IMR-90 (cell line): Measurements from ENCODE around the gene LGI4. TPM values are rescaled to one million over a fixed set of nuclear protein-coding genes. Genes with fewer than 3 reads are reported as not detected.

Experiments used
- ATAC-seq: fragments of 200-7000 bp; cut with Tn5 transposase; 2 replicates; pipeline ENCODE4 v1.9.1; 2020; ENCODE audit warnings: low read depth, mild to moderate bottlenecking, moderate library complexity
- BruUV-seq: library from RNA; stranded (reverse); fragments of 400-500 nt; replicated peaks from 2 replicates; lab custom pipeline; 2021; lab: Mats Ljungman, UMichigan
- CTCF ChIA-PET: fragments of 300-600 bp; formaldehyde crosslinking; extraction: SDS; loops from one replicate; lab custom pipeline; 2021; ENCODE audit warnings: antibody characterized with exemption; lab: Yijun Ruan, JAX
- POLR2A ChIA-PET: fragments of 300-600 bp; sonication (Branson Sonifier 250); formaldehyde crosslinking; loops from one replicate; lab custom pipeline; 2022; ENCODE audit warnings: antibody characterized with exemption; ENCODE audit not compliant: unreplicated experiment; lab: Charles Lee
- DNase-seq: peaks from one replicate; pipeline ENCODE4 v3.0.0; 2013
- H2AFZ ChIP-seq: replicated peaks from 2 replicates; pipeline ENCODE3; 2013; ENCODE audit warnings: low read length, mild to moderate bottlenecking; ENCODE audit not compliant: poor library complexity
- H2AK5ac ChIP-seq: 2 replicates; pipeline ENCODE4 v1.6.1; 2013; ENCODE audit warnings: low read depth, low read length, inconsistent platforms
- H2AK9ac ChIP-seq: replicated peaks from 2 replicates; pipeline ENCODE3; 2013; ENCODE audit warnings: mild to moderate bottlenecking, low read depth, low read length, moderate library complexity; ENCODE audit not compliant: poor library complexity
- H2BK120ac ChIP-seq: 2 replicates; pipeline ENCODE4 v1.6.1; 2013; ENCODE audit warnings: low read depth, low read length, inconsistent platforms
- H2BK15ac ChIP-seq: 3 replicates; pipeline ENCODE4 v1.6.1; 2013; ENCODE audit warnings: low read depth, low read length, inconsistent platforms
- H2BK20ac ChIP-seq: 2 replicates; pipeline ENCODE4 v1.6.1; 2013; ENCODE audit warnings: low read depth, mild to moderate bottlenecking, inconsistent platforms, low read length, moderate library complexity
- H2BK5ac ChIP-seq: 2 replicates; pipeline ENCODE4 v1.6.1; 2013; ENCODE audit warnings: mild to moderate bottlenecking, low read depth, low read length, inconsistent platforms; ENCODE audit not compliant: poor library complexity, severe bottlenecking
- H3K14ac ChIP-seq: replicated peaks from 2 replicates; pipeline ENCODE4 v1.6.1; 2013; ENCODE audit warnings: low read depth, low read length, inconsistent platforms
- H3K18ac ChIP-seq: 2 replicates; pipeline ENCODE4 v1.6.1; 2013; ENCODE audit warnings: low read depth, low read length, control low read depth
- H3K23ac ChIP-seq: 2 replicates; pipeline ENCODE4 v1.6.1; 2013; ENCODE audit warnings: low read depth, low read length, inconsistent platforms
- H3K27ac ChIP-seq: 2 replicates; pipeline ENCODE4 v1.5.1; 2013; ENCODE audit warnings: mild to moderate bottlenecking, control low read depth, low read length; ENCODE audit not compliant: insufficient read depth
- H3K27me3 ChIP-seq: 2 replicates; pipeline ENCODE4 v1.6.1; 2013; ENCODE audit warnings: low read length; ENCODE audit not compliant: control insufficient read depth, insufficient read depth
- H3K36me3 ChIP-seq: 2 replicates; pipeline ENCODE4 v1.6.1; 2013; ENCODE audit warnings: low read length, mixed read lengths; ENCODE audit not compliant: control insufficient read depth, insufficient read depth
- H3K4ac ChIP-seq: 2 replicates; pipeline ENCODE4 v1.6.1; 2013; ENCODE audit warnings: low read depth, low read length, inconsistent platforms
- H3K4me1 ChIP-seq: 2 replicates; pipeline ENCODE4 v1.6.1; 2013; ENCODE audit warnings: low read length, mixed read lengths; ENCODE audit not compliant: control insufficient read depth, insufficient read depth
- H3K4me2 ChIP-seq: 2 replicates; pipeline ENCODE4 v1.6.1; 2013; ENCODE audit warnings: low read depth, mild to moderate bottlenecking, control low read depth, low read length, moderate library complexity
- H3K4me3 ChIP-seq: 2 replicates; pipeline ENCODE4 v1.5.1; 2013; ENCODE audit warnings: low read depth, mild to moderate bottlenecking, control low read depth, low read length, moderate library complexity; ENCODE audit not compliant: insufficient read depth
- H3K56ac ChIP-seq: 2 replicates; pipeline ENCODE4 v1.6.1; 2013; ENCODE audit warnings: low read length, inconsistent platforms; ENCODE audit not compliant: insufficient read depth; ENCODE audit errors: extremely low read depth
- H3K79me1 ChIP-seq, 2 experiments: 2 replicates each; pipeline ENCODE4 v1.6.1; 2013; ENCODE audit warnings: low read length in 2 of 2, inconsistent platforms in 1 of 2, low read depth in 1 of 2
- H3K9ac ChIP-seq: 2 replicates; pipeline ENCODE4 v1.6.1; 2013; ENCODE audit warnings: low read depth, low read length, control low read depth
- H3K9me1 ChIP-seq: 2 replicates; pipeline ENCODE4 v1.6.1; 2013; ENCODE audit warnings: low read length, inconsistent platforms; ENCODE audit not compliant: insufficient read depth
- H3K9me3 ChIP-seq: 2 replicates; pipeline ENCODE4 v1.6.1; 2013; ENCODE audit warnings: low read length; ENCODE audit not compliant: control insufficient read depth, insufficient read depth
- H4K20me1 ChIP-seq: 2 replicates; pipeline ENCODE4 v1.6.1; 2013; ENCODE audit warnings: low read length, inconsistent platforms; ENCODE audit not compliant: insufficient read depth
- H4K5ac ChIP-seq: 2 replicates; pipeline ENCODE4 v1.6.1; 2013; ENCODE audit warnings: mild to moderate bottlenecking, low read depth, low read length, control low read depth
- H4K8ac ChIP-seq, 2 experiments: 2 replicates each; pipeline ENCODE4 v1.6.1; 2013; ENCODE audit warnings: low read depth in 2 of 2, low read length in 2 of 2, control low read depth in 1 of 2, inconsistent platforms in 1 of 2
- H4K91ac ChIP-seq: 2 replicates; pipeline ENCODE4 v1.6.1; 2013; ENCODE audit warnings: low read depth, low read length, inconsistent platforms; ENCODE audit not compliant: insufficient read depth
- CHD1 ChIP-seq: IDR thresholded peaks from 2 replicates; pipeline ENCODE4 v1.6.1; 2012; ENCODE audit warnings: low read depth, low read length, improper control_type of control experiment
- MAFK ChIP-seq: IDR thresholded peaks from 2 replicates; pipeline ENCODE4 v1.6.1; 2012; ENCODE audit warnings: low read depth, low read length, improper control_type of control experiment
- MXI1 ChIP-seq: IDR thresholded peaks from 2 replicates; pipeline ENCODE4 v1.6.1; 2012; ENCODE audit warnings: low read depth, mild to moderate bottlenecking, low read length, moderate library complexity, borderline replicate concordance
- RFX5 ChIP-seq: IDR thresholded peaks from 2 replicates; pipeline ENCODE4 v1.8.0; 2012; ENCODE audit warnings: low read depth, mild to moderate bottlenecking, low read length, moderate library complexity
- WGBS, 2 experiments: methylation state at CpG; one replicate each; pipeline versions ENCODE4 v1.1.5 to v1.1.7; 2013; ENCODE audit warnings: missing lambda C conversion rate in 2 of 2; ENCODE audit not compliant: insufficient read length in 1 of 2; ENCODE audit errors: extremely low coverage in 2 of 2; 5-methylcytosine and 5-hydroxymethylcytosine counted together
- dilution Hi-C: fragments of 300-500 bp; cut with HindIII; formaldehyde crosslinking; loops from one replicate; pipeline ENCODE4 v1.14.3; 2018; ENCODE audit warnings: low sequenced_read_pairs; ENCODE audit not compliant: unreplicated experiment
- in situ Hi-C: fragments of 300-500 bp; cut with MboI; formaldehyde crosslinking; loops from 3 replicates; pipeline ENCODE4 v1.14.3; 2019; ENCODE audit warnings: low sequenced_read_pairs, inconsistent platforms, mixed read lengths
- intact Hi-C: fragments of 100-400 bp; cut with micrococcal nuclease; formaldehyde crosslinking; loops from 2 replicates; pipeline ENCODE4 v1.10.0; 2022
- polyA plus RNA-seq, 3 experiments: library from polyadenylated mRNA; depleted of rRNA; stranded (reverse); fragments of >200 nt; gene quantifications; 2 replicates each; pipeline ENCODE4 v1.2.3, GENCODE V29; 2012; ENCODE audit warnings: low replicate concordance in 1 of 3
- total RNA-seq: library from RNA; depleted of rRNA; stranded (reverse); fragments of >200 nt; gene quantifications from 2 replicates; pipeline ENCODE4 v1.2.3, GENCODE V29; 2012
- TF ChIP-seq, protein P1 (sequence below): fragments of 150-350 bp; IDR thresholded peaks from 2 replicates; pipeline ENCODE4 v1.6.1; 2016; ENCODE audit warnings: low read depth, mild to moderate bottlenecking, low read length, moderate library complexity, borderline replicate concordance

LGI4 gene
- total and polyA plus RNA-seq, 2 of the 4 experiments (the other 2 are of a cell fraction) = 0.10 TPM; not detected in 1

DNA sequence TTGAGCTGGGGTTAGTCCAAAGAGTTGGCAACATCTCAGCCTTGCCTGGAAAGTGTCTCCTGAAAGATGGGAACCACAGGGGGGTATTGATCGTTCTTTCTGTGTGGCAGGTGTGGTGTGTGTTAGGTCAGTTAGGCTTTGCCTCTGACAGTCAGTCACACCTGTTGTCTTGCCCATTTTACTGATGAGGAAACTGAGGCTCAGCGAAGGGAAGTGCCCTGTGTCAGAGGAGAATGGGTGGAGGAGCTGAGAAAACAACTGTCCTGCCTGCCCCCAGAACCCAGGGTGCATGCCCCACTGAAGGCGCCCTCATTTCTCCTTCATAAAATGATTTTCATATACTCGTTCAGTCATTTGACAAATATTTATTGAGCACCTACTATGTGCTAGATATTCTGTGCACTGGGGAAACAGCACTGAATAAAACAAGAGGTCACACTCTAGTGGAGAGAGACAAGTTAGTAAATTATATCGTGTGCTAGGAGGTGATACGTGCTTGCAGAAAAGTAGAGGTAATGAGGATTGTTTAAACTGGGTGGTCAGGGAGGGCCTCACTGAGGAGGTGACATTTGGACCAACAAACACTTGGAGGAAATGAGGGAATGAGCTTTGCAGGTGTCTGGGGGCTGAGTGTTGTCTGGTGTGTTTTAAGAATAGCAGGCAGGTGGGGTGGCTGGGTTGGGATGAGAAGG is 21.3 kb upstream of the LGI4 start:
- H4K5ac ChIP-seq = no peak overlapping the region
- H2BK120ac ChIP-seq = no peak overlapping the region
- no peak overlapping the region for H3K18ac ChIP-seq
- dilution Hi-C loops = no loop called here
- no peak overlapping the region for H2AFZ ChIP-seq
- no peak overlapping the region for H3K27ac ChIP-seq
- no peak overlapping the region; a peak in 1 of 4 replicates for H4K8ac ChIP-seq
- 100% methylated on average over 3 of the region's 6 CpGs; no CpG with 5 or more reads in 1 of the 2 experiments for WGBS, 2 experiments
- no peak overlapping the region for H2BK5ac ChIP-seq
- H3K4me3 ChIP-seq = no peak overlapping the region
- intact Hi-C loops = no loop called here
- no peak overlapping the region for H4K91ac ChIP-seq
- H3K23ac ChIP-seq = peak overlapping the region; percentile 77; the same call in 1 of the 2 replicates
- no peaks in the 10 kb centered on the region for H3K9me3 ChIP-seq
- H4K20me1 ChIP-seq = 0 out of 2 replicates have a peak, but pooled peaks cover 2% of the 10 kb centered on the region
- H3K9me1 ChIP-seq = peaks cover 10% of the 10 kb centered on the region; the same call in 1 of the 2 replicates
- no peak overlapping the region; the same call in 1 of the 2 replicates for H3K4me2 ChIP-seq
- peak overlapping the region; percentile 99 for H2AK9ac ChIP-seq
- peaks cover 8 to 42% of the 10 kb centered on the region in 2 experiments; a peak in 2 of 4 replicates for H3K79me1 ChIP-seq
- no peaks in the 10 kb centered on the region for H3K27me3 ChIP-seq
- ChIA-PET CTCF (no interaction called here), POLR2A (no interaction called here)
- H2BK20ac ChIP-seq = no peak overlapping the region
- no peak overlapping the region for H3K56ac ChIP-seq
- no TSS peak for BruUV-seq
- in situ Hi-C loops = no loop called here
- no peak overlapping the region for H2AK5ac ChIP-seq
- peaks cover 9% of the 10 kb centered on the region for H3K4me1 ChIP-seq
- TF ChIP-seq MXI1 = no peak
- no peak for TF ChIP-seq RFX5
- TF ChIP-seq, protein P1, sequence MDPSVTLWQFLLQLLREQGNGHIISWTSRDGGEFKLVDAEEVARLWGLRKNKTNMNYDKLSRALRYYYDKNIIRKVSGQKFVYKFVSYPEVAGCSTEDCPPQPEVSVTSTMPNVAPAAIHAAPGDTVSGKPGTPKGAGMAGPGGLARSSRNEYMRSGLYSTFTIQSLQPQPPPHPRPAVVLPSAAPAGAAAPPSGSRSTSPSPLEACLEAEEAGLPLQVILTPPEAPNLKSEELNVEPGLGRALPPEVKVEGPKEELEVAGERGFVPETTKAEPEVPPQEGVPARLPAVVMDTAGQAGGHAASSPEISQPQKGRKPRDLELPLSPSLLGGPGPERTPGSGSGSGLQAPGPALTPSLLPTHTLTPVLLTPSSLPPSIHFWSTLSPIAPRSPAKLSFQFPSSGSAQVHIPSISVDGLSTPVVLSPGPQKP = no peak
- TF ChIP-seq CHD1 = no peak
- TF ChIP-seq MAFK = no peak
- H3K14ac ChIP-seq = peak overlapping the region; percentile 41; the same call in 1 of the 2 replicates
- H2BK15ac ChIP-seq = no peak overlapping the region
- peaks cover 26% of the 10 kb centered on the region for H3K36me3 ChIP-seq
- peak overlapping the region; percentile 83; the same call in 1 of the 2 replicates for H3K9ac ChIP-seq
- no peak for DNase-seq
- no peak for ATAC-seq
- H3K4ac ChIP-seq = 0 out of 2 replicates have a peak overlapping the region, but pooled peaks have one; percentile 16
